K562 (cell line): ENCODE data around the gene ANK2. TPM values are rescaled to one million over a fixed set of nuclear protein-coding genes. Genes with fewer than 3 reads are reported as not detected.

Experiments
- ATAC-seq: fragments of 200-7000 bp; cut with Tn5 transposase; 3 replicates; pipeline ENCODE4 v1.9.1; 2020; ENCODE audit warnings: moderate library complexity
- BruUV-seq: library from RNA; stranded (reverse); fragments of 400-500 nt; replicated peaks from 2 replicates; lab custom pipeline; 2021; lab: Mats Ljungman, UMichigan
- CTCF ChIA-PET: fragments of 300-600 bp; formaldehyde crosslinking; extraction: SDS; loops from one replicate; lab custom pipeline; 2021; ENCODE audit warnings: low intra/inter-chr PET ratio; lab: Yijun Ruan, JAX
- POLR2A ChIA-PET: fragments of 300-600, 350-650 bp; sonication (Branson Sonifier 250); formaldehyde crosslinking; extraction: SDS; loops from one replicate; lab custom pipeline; 2021; ENCODE audit warnings: antibody characterized with exemption, inconsistent platforms; lab: Yijun Ruan, JAX
- DNase-seq, 4 experiments: peaks; one replicate each; pipeline versions ENCODE4 v3.0.0 to v3.0.0-alpha.2; 2011 to 2018; ENCODE audit warnings: low spot score in 3 of 4, mixed read lengths in 3 of 4; ENCODE audit errors: extremely low read depth in 1 of 4
- FAIRE-seq: peaks from 2 replicates; lab custom pipeline; 2011; peaks lifted over from hg19 to GRCh38; lab: Jason Lieb, UNC
- H2AFZ ChIP-seq: 2 replicates; pipeline ENCODE4 v1.6.0; 2011; ENCODE audit warnings: low read depth, low read length, control low read depth, inconsistent platforms
- H3K27ac ChIP-seq: fragments of 200-600 bp; 3 replicates; pipeline ENCODE4 v1.8.0; 2011; ENCODE audit warnings: low read depth, mild to moderate bottlenecking, control low read depth, inconsistent platforms, low read length, moderate library complexity, mixed read lengths; ENCODE audit errors: extremely low read depth
- H3K27me3 ChIP-seq, 2 experiments: fragments of 300-600 bp in 1 of 2; 2 replicates in 1 of 2; 3 replicates in 1 of 2; pipeline versions ENCODE4 v1.6.0 to v1.8.0; 2011; ENCODE audit warnings: inconsistent platforms in 2 of 2, low read length in 2 of 2, mild to moderate bottlenecking in 1 of 2, mixed read lengths in 1 of 2, moderate library complexity in 1 of 2; ENCODE audit not compliant: control insufficient read depth in 2 of 2, insufficient read depth in 2 of 2
- H3K36me3 ChIP-seq: fragments of 300-600 bp; 3 replicates; pipeline ENCODE4 v1.8.0; 2011; ENCODE audit warnings: mild to moderate bottlenecking, low read length, inconsistent platforms; ENCODE audit not compliant: control insufficient read depth, insufficient read depth
- H3K4me1 ChIP-seq, 2 experiments: fragments of 200-600 bp in 1 of 2; replicated peaks in 1 of 2; 2 replicates in 1 of 2; 3 replicates in 1 of 2; pipeline versions ENCODE4 v1.5.1 to v1.8.0; 2011; ENCODE audit warnings: inconsistent platforms in 2 of 2, low read length in 2 of 2, mild to moderate bottlenecking in 1 of 2, mixed read lengths in 1 of 2, moderate library complexity in 1 of 2; ENCODE audit not compliant: control insufficient read depth in 2 of 2, insufficient read depth in 2 of 2
- H3K4me2 ChIP-seq: 2 replicates; pipeline ENCODE4 v1.6.1; 2011; ENCODE audit warnings: low read length, control low read depth, inconsistent platforms, mixed read lengths; ENCODE audit not compliant: insufficient read depth
- H3K4me3 ChIP-seq: fragments of 200-600 bp; sonication (generic), shearing (Covaris generic); 2 replicates; pipeline ENCODE4 v1.5.1; 2016; ENCODE audit warnings: control low read depth, inconsistent platforms
- H3K79me2 ChIP-seq: fragments of 200-600 bp; 3 replicates; pipeline ENCODE4 v1.8.0; 2011; ENCODE audit warnings: low read length, inconsistent platforms; ENCODE audit not compliant: control insufficient read depth, insufficient read depth
- H3K9ac ChIP-seq, 2 experiments: 2 replicates each; pipeline versions ENCODE4 v1.6.0 to v1.6.1; 2011; ENCODE audit warnings: low read depth in 2 of 2, low read length in 2 of 2, control low read depth in 1 of 2, inconsistent platforms in 1 of 2, mild to moderate bottlenecking in 1 of 2, mixed read lengths in 1 of 2; ENCODE audit not compliant: insufficient read depth in 1 of 2
- H3K9me1 ChIP-seq: one replicate; pipeline ENCODE4 v1.6.0; 2011; ENCODE audit warnings: inconsistent platforms, mild to moderate bottlenecking, low read length, moderate library complexity; ENCODE audit not compliant: control insufficient read depth, insufficient read depth
- H3K9me3 ChIP-seq: replicated peaks from 2 replicates; pipeline ENCODE4 v1.5.1; 2011; ENCODE audit warnings: low read depth, low read length, inconsistent platforms; ENCODE audit not compliant: control insufficient read depth, insufficient read depth
- H4K20me1 ChIP-seq: replicated peaks from 2 replicates; pipeline ENCODE4 v1.6.1; 2011; ENCODE audit warnings: low read length, inconsistent platforms, mixed read lengths; ENCODE audit not compliant: control insufficient read depth, insufficient read depth
- E2F8 ChIP-seq: fragments of 450-650 bp; IDR thresholded peaks from 2 replicates; pipeline ENCODE4 v1.7.1; 2018; ENCODE audit warnings: mild to moderate bottlenecking, low read depth; ENCODE audit not compliant: partially characterized antibody
- ELF2 ChIP-seq: fragments of 250-450 bp; sonication (Bioruptor Pico); IDR thresholded peaks from 2 replicates; pipeline ENCODE4 v1.5.0; 2021; ENCODE audit warnings: mild to moderate bottlenecking
- GATAD2B ChIP-seq: fragments of 450-650 bp; IDR thresholded peaks from 2 replicates; pipeline ENCODE4 v1.6.1; 2017; ENCODE audit warnings: mild to moderate bottlenecking, borderline replicate concordance
- HDAC3 ChIP-seq: fragments of 450-650 bp; IDR thresholded peaks from 2 replicates; pipeline ENCODE4 v1.6.1; 2018; ENCODE audit warnings: borderline replicate concordance, mild to moderate bottlenecking, moderate library complexity; ENCODE audit not compliant: partially characterized antibody
- HMG20A ChIP-seq: fragments of 450-650 bp; formaldehyde crosslinking; conservative IDR thresholded peaks from 2 replicates; pipeline ENCODE4 v1.4.0; 2020; ENCODE audit warnings: mild to moderate bottlenecking, mixed read lengths
- KLF1 ChIP-seq: fragments of 450-650 bp; IDR thresholded peaks from 2 replicates; pipeline ENCODE4 v1.6.1; 2016; ENCODE audit warnings: missing genetic modification characterization, missing compliant biosample characterization
- PURB ChIP-seq: sonication (generic); formaldehyde crosslinking; IDR thresholded peaks from 2 replicates; pipeline ENCODE4 v1.9.0; 2021; ENCODE audit warnings: low read depth, mild to moderate bottlenecking, missing genetic modification reagents
- RBM34 ChIP-seq: fragments of 200-400 bp; formaldehyde crosslinking; IDR thresholded peaks from 2 replicates; pipeline ENCODE4 v1.6.1; 2018; ENCODE audit warnings: low read length, borderline replicate concordance; ENCODE audit not compliant: insufficient read depth
- RFX1 ChIP-seq: fragments of 450-650 bp; IDR thresholded peaks from 2 replicates; pipeline ENCODE4 v1.6.1; 2016; ENCODE audit warnings: mild to moderate bottlenecking, moderate library complexity
- XRCC5 ChIP-seq: fragments of 200-400 bp; formaldehyde crosslinking; IDR thresholded peaks from 2 replicates; pipeline ENCODE4 v1.6.1; 2017; ENCODE audit warnings: low read depth, mild to moderate bottlenecking, low read length
- ZBED1 ChIP-seq: IDR thresholded peaks from 2 replicates; pipeline ENCODE4 v1.6.1; 2014
- ZNF124 ChIP-seq: sonication (generic); formaldehyde crosslinking; IDR thresholded peaks from 2 replicates; pipeline ENCODE4 v1.8.1; 2022; ENCODE audit warnings: missing genetic modification reagents
- ZNF143 ChIP-seq: sonication (generic); formaldehyde crosslinking; IDR thresholded peaks from 2 replicates; pipeline ENCODE4 v1.9.0; 2022; ENCODE audit warnings: mild to moderate bottlenecking, missing genetic modification reagents
- ZNF197 ChIP-seq: fragments of 200-800 bp; sonication (Bioruptor generic); IDR thresholded peaks from 2 replicates; pipeline ENCODE4 v1.6.1; 2016; ENCODE audit warnings: low read depth, missing genetic modification characterization, missing compliant biosample characterization
- ZNF408 ChIP-seq: fragments of 250-450 bp; sonication (Bioruptor Pico); IDR thresholded peaks from 2 replicates; pipeline ENCODE4 v1.4.0; 2020; ENCODE audit warnings: low read depth, mild to moderate bottlenecking, moderate library complexity
- ZNF436 ChIP-seq: fragments of 250-450, 450-650 bp; sonication (Bioruptor Pico); formaldehyde crosslinking; IDR thresholded peaks from 2 replicates; pipeline ENCODE4 v1.7.0; 2020; ENCODE audit warnings: mild to moderate bottlenecking
- ZNF695 ChIP-seq: fragments of 450-650 bp; formaldehyde crosslinking; IDR thresholded peaks from 2 replicates; pipeline ENCODE4 v1.4.0; 2020; ENCODE audit warnings: mild to moderate bottlenecking, moderate library complexity
- WGBS: fragments of 100-300 bp; shearing (Covaris generic); methylation state at CpG from one replicate; pipeline ENCODE4 v1.1.6; 2016; ENCODE audit warnings: low coverage, mixed read lengths; ENCODE audit not compliant: insufficient coverage; ENCODE audit errors: missing lambda C conversion rate; 5-methylcytosine and 5-hydroxymethylcytosine counted together
- in situ Hi-C: fragments of 300-500 bp; cut with MboI; formaldehyde crosslinking; loops from 4 replicates; pipeline ENCODE4 v1.15.0; 2018; ENCODE audit warnings: inconsistent platforms, mixed read lengths
- intact Hi-C: fragments of 100-400 bp; cut with micrococcal nuclease; formaldehyde crosslinking; loops from 2 replicates; pipeline ENCODE4 v1.14.2; 2022
- polyA plus RNA-seq, 8 experiments: library from polyadenylated mRNA; depleted of rRNA in 4 of 8; stranded (reverse) in 5 of 8; unstranded in 3 of 8; fragments of >200 nt; fragmentation: Nextera tagmentation in 2 of 8; fragmentation: Illumina TruSeq in 1 of 8; extraction: Ambion mirVana in 2 of 8; extraction: Trizol in 1 of 8; gene quantifications; 2 replicates each; pipeline versions ENCODE4 v1.2.1 to v1.2.3, GENCODE V29; 2011 to 2014; ENCODE audit warnings: inconsistent platforms in 1 of 8, missing spikeins in 1 of 8
- total RNA-seq, 7 experiments: library from RNA; depleted of rRNA in 6 of 7; stranded (reverse); fragments of >200 nt in 6 of 7; fragmentation: Illumina TruSeq in 2 of 7; extraction: Trizol in 2 of 7; gene quantifications; 2 replicates each; pipeline versions ENCODE4 v1.2.1 to v1.2.3, GENCODE V29; 2011 to 2021; ENCODE audit warnings: low replicate concordance in 1 of 7

ANK2 gene
- total and polyA plus RNA-seq, 9 of the 15 experiments (the other 6 are each of a cell fraction or from before 2014, with no cell fraction given) = 0.07 to 0.24 TPM; not detected in 7

GRCh38 chr4:113012786-113013185, 36.7 kb upstream of the ANK2 start:
- in situ Hi-C loops (no loop called here), intact Hi-C loops (no loop called here)
- no peaks in the 10 kb centered on the region for H3K4me1 ChIP-seq
- no TSS peak for BruUV-seq
- no peaks in the 10 kb centered on the region for H3K36me3 ChIP-seq
- 2% methylated on average over 4 of the region's 4 CpGs for WGBS
- no peak overlapping the region for H3K27ac ChIP-seq
- FAIRE-seq (no peak), DNase-seq (no peak), ATAC-seq (no peak)
- H3K9ac ChIP-seq = no peak overlapping the region
- CTCF ChIA-PET = no interaction called here
- H3K79me2 ChIP-seq = no peaks in the 10 kb centered on the region
- no peak overlapping the region for H3K4me3 ChIP-seq
- H3K9me3 ChIP-seq = no peaks in the 10 kb centered on the region
- POLR2A ChIA-PET = no interaction called here
- H3K9me1 ChIP-seq = no peaks in the 10 kb centered on the region
- no peak overlapping the region for H2AFZ ChIP-seq
- TF ChIP-seq RFX1 = peak; percentile 46
- TF ChIP-seq ZNF408 (CRISPR knock-in tag) = no peak
- H4K20me1 ChIP-seq = no peaks in the 10 kb centered on the region
- H3K4me2 ChIP-seq = no peak overlapping the region
- no peaks in the 10 kb centered on the region for H3K27me3 ChIP-seq

- FAIRE-seq (no peak), DNase-seq (no peak), ATAC-seq (no peak)
- intact Hi-C loops = no loop called here
- ChIA-PET POLR2A (interaction anchor here (0.8 kb wide), 1 partner anchor 7 kb away, joined by 3 read pairs; no protein-coding TSS in a partner anchor), CTCF (no interaction called here)
- H3K27me3 ChIP-seq = no peaks in the 10 kb centered on the region
- 5% methylated on average over 1 of the region's 1 CpG for WGBS
- no peaks in the 10 kb centered on the region for H3K4me1 ChIP-seq
- H3K4me2 ChIP-seq = no peak overlapping the region
- no peaks in the 10 kb centered on the region for H3K9me1 ChIP-seq
- H3K27ac ChIP-seq = no peak overlapping the region
- H4K20me1 ChIP-seq = no peaks in the 10 kb centered on the region
- H3K36me3 ChIP-seq = no peaks in the 10 kb centered on the region
- no peak overlapping the region for H3K9ac ChIP-seq
- no peaks in the 10 kb centered on the region for H3K9me3 ChIP-seq
- no peak overlapping the region for H3K4me3 ChIP-seq
- no peaks in the 10 kb centered on the region for H3K79me2 ChIP-seq
- in situ Hi-C loops = no loop called here
- H2AFZ ChIP-seq = no peak overlapping the region
- BruUV-seq = no TSS peak
- TF ChIP-seq ZNF695 (CRISPR knock-in tag) = no peak
- no peak for TF ChIP-seq E2F8
- no peak for TF ChIP-seq ZBED1
- no peak for TF ChIP-seq ZNF197
- TF ChIP-seq HDAC3 = no peak
- TF ChIP-seq GATAD2B = no peak
- no peak for TF ChIP-seq KLF1
- TF ChIP-seq RBM34 = no peak
- TF ChIP-seq ZNF124 (CRISPR knock-in tag) = no peak
- TF ChIP-seq HMG20A = no peak
- TF ChIP-seq XRCC5 = no peak
- TF ChIP-seq PURB = no peak
- TF ChIP-seq ZNF143 = no peak
- TF ChIP-seq ZNF436 (CRISPR knock-in tag) = no peak
- no peak for TF ChIP-seq ELF2
Observed at GRCh38 chr4:113013751-113014150, 35.7 kb upstream of the ANK2 start.
